Inferior parietal cortex (tissue), 1 donor: ENCODE data around the gene GAL3ST2.
"Not testable (repeated sequence)": the region's sequence is repeated elsewhere in the genome, so short reads cannot be mapped to it uniquely, and the experiment has no call there.

Experiments used
- DNase-seq: peaks from one replicate; pipeline ENCODE4 v3.0.0-alpha.2; 2016; ENCODE audit errors: extremely low spot score

Gene GAL3ST2

GRCh38 chr2:241795021-241795999, 18.7 kb downstream of the GAL3ST2 start:
- DNase-seq = no peak

DNA sequence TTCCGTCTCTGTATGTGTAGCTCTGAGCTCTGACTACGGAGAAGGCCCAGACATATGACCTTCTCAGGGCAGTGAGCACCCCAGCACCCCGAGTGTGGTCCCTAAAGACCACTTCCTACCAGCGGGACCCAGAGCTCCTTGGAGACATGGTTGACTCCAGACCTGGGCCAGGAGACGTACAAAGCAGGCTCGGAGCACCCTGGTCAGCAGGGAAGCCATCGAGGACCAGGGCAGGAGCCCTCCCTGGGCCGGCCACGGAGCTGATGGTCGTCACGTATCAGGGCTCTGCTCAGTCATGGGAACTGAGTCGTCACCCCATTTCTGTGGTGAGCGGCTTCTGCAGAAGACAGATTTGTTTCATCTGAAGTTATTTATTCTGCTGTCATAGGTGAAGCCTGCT, 19.6 kb downstream of the GAL3ST2 start:
- DNase-seq = no peak

GRCh38 chr2:241796610-241797138, 20.1 kb downstream of the GAL3ST2 start:
- DNase-seq = no peak

DNA sequence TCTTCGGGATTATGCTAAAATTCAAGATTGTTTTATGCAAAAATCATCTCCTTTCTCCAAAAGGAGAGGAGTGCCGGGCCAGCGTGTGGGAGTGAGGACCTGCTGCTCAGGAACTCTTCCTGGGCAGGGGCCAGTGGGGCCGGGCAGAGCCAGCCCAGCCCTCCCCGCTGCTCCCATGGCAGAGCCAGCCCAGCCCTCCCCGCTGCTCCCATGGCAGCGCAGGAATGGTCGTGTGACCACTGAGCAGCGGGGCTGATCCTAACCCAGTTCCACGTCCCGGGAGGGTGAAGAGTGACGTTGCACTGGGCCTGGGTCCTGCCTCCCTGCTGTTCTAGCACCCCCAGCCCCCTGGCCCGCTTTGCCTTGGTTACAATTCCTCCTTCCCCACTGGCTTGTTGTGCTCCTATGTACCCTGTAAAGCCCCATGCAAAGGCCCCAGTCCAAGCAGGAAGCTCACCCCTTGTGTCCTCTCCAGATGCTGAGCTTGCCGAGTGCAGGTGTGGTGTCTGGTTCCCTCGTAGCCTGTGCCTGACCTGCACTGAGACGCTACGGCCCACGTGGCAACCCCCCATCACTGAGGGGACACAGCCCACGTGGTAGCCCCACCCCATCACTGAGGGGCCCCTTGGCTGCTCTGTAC, 20.9 kb downstream of the GAL3ST2 start:
- DNase-seq = no peak

DNA sequence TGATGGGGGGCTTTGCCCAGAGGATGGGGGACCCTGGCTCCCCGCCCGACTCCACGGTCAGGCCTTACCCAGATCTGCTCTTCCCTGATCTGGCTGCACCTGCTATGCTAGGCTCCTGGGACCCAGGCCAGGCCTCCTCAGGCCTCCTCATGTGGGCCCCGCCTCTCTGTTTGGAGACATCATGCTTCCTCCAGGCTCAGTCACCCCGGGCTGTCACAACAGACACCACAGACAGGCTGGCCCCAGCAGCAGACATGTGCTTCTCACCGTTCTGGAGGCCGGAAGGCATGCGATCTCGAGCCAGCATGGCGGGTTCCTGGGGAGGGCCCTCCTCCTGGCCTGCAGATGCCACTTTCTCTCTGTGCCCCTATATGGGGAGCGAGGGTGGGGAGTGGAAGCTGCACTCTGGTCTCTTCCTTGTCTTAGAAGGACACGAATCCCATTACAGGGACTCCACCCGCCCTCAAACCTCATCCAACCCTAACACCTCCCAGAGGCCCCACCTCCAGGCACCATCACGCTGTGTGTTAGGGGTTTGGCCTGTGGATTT, 21.5 kb downstream of the GAL3ST2 start:
- no peak for DNase-seq

DNA sequence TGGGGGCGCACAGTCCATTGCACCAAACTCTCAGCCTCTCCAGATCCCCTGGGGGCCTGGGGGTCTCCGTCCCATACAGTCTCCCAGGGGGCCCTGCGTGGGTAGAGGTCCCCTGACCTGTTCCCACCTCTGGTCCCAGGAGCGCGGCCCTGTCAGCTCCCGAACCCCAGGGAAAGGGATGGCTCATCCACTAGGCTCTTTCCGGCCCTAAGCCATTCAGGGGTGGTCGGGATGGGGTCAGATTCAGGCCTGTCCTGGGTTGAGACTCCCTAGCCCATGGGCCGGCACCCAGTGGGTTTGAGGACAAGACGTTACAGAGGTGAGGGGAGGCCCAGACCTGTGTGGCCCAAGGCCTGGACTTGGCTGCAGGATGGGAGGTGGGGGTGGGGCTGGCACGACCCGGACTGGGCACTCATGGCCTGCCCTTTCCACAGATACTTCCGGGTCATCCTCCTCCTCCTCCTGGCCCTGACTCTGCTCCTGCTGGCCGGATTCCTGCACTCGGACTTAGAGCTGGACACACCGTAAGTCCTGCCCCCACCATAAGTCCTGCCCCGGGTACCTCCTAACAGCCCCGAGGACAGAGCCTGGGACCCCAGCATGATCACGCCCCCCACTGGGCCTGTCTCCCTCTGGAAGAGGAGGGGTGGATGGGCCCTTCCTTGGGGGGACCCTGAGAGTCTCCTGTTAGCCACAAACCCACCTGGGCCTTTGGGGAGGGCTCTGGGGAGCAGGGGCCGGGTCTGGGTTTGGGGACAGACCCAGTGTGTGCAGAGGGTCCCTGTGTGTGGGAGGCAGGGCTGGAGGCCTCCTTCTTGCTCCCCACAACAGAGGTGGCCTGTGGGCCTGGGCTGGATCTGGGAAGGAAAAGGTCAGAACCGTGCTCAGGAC, 22.3 kb downstream of the GAL3ST2 start:
- no peak for DNase-seq

- no peak for DNase-seq
Observed at GRCh38 chr2:241799522-241800197, 23.0 kb downstream of the GAL3ST2 start.

DNA sequence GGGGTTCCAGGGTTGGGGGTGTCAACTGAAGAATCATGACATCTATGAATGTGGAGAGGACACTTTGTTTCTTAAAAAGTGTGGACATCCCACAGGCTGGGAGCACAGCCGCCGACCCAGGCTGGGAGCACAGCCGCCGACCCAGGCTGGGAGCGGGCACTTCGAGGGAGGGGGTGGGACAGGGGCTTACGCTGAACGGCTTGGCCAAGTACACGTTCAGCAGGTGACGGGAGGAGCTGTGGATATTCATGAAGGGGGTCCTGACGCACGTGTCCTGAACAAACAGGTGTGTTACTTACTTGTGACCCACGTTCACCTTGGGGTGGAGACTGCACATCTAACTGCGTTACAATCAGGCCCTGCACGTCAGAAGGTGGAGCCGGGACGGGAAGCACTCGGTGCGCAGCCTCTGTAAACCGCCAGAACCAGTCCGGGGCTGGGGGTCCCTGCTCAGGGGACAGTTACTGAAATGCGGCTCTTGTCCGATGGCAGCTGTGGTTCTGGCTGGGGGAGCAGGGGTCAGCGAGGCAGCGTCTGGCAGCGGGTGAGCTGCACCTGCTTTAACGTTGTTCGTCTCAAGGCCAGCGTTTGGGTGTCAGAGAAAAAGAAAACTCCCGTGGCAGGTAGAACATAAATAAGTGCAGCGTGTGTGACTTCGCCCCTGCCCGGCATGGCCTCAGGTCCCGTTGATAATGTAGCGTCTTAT, 23.7 kb downstream of the GAL3ST2 start:
- DNase-seq = not testable (repeated sequence)

DNA sequence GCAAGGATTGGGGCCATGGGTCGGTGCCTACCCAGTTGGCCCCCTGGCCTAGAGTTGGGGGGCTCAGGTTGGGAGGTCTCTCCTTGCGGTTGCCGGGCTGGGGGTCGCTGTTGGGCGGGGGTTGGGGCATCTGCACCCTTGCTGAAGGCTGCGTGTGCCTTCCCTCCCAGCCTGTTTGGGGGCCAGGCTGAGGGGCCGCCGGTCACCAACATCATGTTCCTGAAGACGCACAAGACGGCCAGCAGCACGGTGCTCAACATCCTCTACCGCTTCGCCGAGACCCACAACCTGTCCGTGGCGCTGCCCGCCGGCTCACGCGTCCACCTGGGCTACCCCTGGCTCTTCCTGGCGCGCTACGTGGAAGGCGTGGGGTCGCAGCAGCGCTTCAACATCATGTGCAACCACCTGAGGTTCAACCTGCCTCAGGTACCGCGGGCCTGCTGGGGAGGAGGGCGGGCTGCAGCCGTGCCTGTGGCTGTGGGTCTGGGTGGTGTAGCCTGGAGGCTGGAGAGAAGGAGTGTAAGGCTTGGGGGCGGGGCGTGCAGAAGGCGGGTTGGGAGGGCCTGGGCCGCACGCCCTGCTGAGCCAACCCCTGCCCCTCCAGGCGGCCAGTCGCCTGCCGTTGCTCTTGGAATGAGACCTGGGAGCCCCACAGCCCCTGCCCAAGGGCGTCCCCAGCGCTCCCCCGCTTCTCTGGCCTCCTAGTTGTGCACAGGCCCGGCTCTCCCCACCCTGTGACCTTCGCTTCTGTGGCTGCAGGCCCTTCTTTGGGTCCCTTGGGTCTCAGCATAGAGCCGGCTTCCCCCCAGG, 25.2 kb downstream of the GAL3ST2 start:
- no peak for DNase-seq

DNA sequence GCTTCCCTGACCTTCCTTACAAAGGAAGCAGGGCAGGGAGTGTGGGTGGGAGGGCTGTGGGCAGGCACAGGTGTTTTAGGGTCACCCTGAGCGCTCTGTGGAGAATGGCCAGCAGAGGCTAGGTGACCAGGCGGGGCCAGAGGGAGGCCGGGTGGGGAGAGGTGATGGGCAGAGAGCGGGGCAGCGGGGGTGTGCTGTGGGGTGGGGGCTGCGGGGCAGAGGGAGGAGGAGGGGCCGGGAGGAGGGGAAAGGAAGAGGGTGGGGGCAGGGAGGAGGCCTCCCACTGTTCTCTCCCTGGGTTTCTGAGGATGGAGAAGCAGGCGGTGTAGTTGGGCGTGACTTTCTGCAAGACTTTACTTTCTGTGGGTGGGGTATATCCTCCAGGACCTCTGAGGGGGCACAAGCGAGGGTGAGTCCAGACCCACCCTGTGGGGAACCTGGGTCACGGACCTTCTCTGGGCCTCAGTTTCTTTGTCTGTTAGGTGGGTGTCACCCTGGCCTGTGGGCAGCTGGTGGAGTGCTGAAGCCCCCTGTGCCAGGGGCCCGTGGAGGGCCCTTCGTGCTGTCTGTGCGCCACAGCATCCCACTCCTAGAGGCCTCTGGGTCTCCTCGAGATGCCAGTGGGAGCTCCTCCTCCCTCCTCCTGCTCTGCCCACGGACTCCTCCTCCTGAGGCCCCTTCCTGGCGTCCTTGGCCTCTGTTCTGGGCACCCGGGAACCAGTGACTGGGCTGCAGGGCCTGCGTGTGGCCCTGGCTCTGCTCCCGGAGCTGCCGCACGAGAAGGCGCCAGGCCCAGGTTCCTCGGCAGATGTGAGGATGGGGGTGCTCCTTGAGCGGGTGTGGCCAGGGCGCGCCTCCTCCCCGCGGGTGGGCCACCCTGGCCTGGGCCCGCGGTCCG, 26.0 kb downstream of the GAL3ST2 start:
- no peak for DNase-seq

GRCh38 chr2:241803387-241804325, 27.0 kb downstream of the GAL3ST2 start:
- DNase-seq = peak; percentile 43

DNA sequence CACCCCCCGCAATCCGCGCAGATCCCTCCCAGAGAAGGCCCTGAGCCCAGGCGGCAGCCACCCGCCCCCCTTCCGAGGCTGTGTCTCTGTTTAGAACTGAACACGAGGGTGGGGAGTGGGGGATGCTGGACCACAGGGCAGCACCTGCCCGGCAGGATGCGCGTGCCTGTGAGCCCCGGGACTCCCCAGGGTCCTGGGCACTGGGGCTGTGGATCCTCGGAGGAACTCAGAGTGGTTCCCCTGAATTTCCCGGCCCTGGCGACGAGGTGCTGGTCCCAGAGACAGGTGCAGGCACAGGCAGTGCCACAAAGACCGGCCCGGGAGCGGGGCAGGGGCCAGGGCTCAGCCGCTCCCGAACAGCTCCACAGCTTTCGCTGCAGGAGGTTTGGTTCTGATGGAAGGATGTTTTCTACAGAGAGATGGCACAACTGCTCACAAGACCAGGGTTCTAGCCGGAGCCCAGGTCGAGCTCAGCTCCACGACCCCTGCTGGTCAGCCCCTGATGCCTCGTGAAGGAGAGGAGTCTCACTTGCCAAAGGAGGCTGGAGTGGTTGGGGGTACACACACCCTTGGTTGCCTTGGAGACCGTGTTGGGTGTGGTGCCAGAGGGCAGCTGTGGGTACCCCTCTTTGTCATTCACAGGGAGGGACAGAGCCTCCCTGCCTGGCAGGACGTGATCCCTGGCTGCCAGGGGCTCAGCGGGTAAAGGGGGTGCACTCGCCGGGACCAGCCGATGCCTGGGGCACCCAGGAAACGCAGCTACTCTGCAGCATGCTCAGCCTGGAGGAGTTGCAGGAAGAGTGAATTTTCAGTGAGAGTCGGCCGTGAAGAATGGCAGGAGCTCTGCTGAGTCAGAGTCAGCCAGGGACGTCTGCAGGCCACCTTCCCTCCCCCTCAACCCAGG, 28.0 kb downstream of the GAL3ST2 start:
- no peak for DNase-seq

GRCh38 chr2:241806217-241806616, 29.6 kb downstream of the GAL3ST2 start:
- DNase-seq = not testable (repeated sequence)

GRCh38 chr2:241808051-241808720, 31.6 kb downstream of the GAL3ST2 start:
- no peak for DNase-seq

DNA sequence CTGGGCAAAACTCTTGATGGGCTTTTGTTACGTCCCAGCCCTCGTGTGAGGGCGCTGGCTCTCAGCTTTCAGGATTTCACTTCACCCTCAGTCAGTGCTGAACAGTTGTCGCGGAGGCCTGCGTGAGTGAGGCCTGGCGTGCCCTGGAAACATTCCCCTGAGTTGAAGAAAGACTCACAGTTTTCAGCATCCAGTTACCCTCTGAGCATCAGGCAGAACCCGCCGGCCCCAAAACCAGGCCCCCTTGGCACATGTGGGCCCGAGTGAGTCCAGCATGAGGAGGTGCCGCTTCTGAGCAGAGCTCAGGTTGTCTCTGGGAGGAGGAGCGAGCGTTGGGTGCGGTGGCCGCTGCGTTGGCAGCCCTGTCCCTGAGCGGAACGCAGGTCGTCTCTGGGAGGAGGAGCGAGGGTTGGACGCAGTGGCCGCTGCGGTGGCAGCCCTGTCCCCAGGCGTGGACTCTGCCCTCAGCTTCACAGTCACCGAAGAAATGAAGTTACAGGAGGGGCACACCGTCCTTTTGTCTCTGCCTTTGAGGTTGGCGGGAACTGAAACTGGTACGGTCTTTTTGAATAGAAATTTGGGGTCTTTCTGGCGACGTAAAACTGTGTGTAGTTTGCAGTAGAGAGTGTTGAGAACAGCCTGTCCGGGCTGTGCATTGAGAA, 32.2 kb downstream of the GAL3ST2 start, which contains the start of gene NEU4:
NEU4 (plus strand) TSS at position 473 of the 662 bp plus-strand sequence. CDS start 5,292 bp downstream, outside the sequence.
- DNase-seq = no peak
